Spleen (tissue), 11 donors: ENCODE results near the gene ETS2. TPM values are rescaled to one million over a fixed set of nuclear protein-coding genes. Genes with fewer than 3 reads are reported as not detected.
A peak's percentile ranks its signal among the peaks of the same experiment; 100 is the strongest.

Experiments
- DNase-seq: peaks from one replicate; pipeline ENCODE4 v3.0.0-alpha.2; 2020
- H3K27ac ChIP-seq, 8 donors: fragments of 200-600 bp; sonication (generic) in 7 of 8; 1 replicate in 4 of 8; 2 replicates in 4 of 8; pipeline versions ENCODE4 v1.5.0 to v1.8.0; 2016 to 2021; ENCODE audit warnings: inconsistent platforms in 4 of 8, mild to moderate bottlenecking in 4 of 8, moderate library complexity in 1 of 8
- H3K27me3 ChIP-seq, 7 donors: fragments of 200-600 bp; sonication (generic) in 6 of 7; replicated peaks in 1 of 7; 1 replicate in 4 of 7; 2 replicates in 3 of 7; pipeline versions ENCODE4 v1.5.0 to v1.8.0; 2016 to 2021; ENCODE audit warnings: inconsistent platforms in 3 of 7, mild to moderate bottlenecking in 1 of 7
- H3K36me3 ChIP-seq, 6 donors: fragments of 200-600 bp; sonication (generic) in 5 of 6; 1 replicate in 4 of 6; 2 replicates in 2 of 6; pipeline versions ENCODE4 v1.5.0 to v1.8.0; 2016 to 2021; ENCODE audit warnings: inconsistent platforms in 2 of 6
- H3K4me1 ChIP-seq, 6 donors: fragments of 200-600 bp; sonication (generic) in 5 of 6; 1 replicate in 3 of 6; 2 replicates in 3 of 6; pipeline versions ENCODE4 v1.5.0 to v1.8.0; 2016 to 2021; ENCODE audit warnings: inconsistent platforms in 3 of 6
- H3K4me3 ChIP-seq, 8 donors: fragments of 200-600 bp; sonication (generic) in 7 of 8; 1 replicate in 4 of 8; 2 replicates in 4 of 8; pipeline versions ENCODE4 v1.5.0 to v1.8.0; 2016 to 2021; ENCODE audit warnings: inconsistent platforms in 4 of 8, mild to moderate bottlenecking in 4 of 8, moderate library complexity in 2 of 8
- H3K9me3 ChIP-seq, 8 donors: fragments of 200-600 bp; sonication (generic) in 7 of 8; 1 replicate in 4 of 8; 2 replicates in 4 of 8; pipeline versions ENCODE4 v1.5.0 to v1.8.0; 2016 to 2021; ENCODE audit warnings: inconsistent platforms in 4 of 8
- CTCF ChIP-seq, 11 experiments: fragments of 200-600 bp in 7 of 11; fragments of 450-650 bp in 4 of 11; sonication (generic) in 4 of 11; IDR thresholded peaks in 8 of 11; conservative IDR thresholded peaks in 3 of 11; 1 replicate in 7 of 11; 2 replicates in 4 of 11; pipeline versions ENCODE4 v1.4.0 to v1.8.0; 2016 to 2021; ENCODE audit warnings: antibody characterized with exemption in 11 of 11, inconsistent platforms in 4 of 11, mild to moderate bottlenecking in 1 of 11
- POLR2A ChIP-seq, 3 donors: fragments of 450-650 bp; IDR thresholded peaks; one replicate each; pipeline ENCODE4 v1.5.1; 2017; ENCODE audit warnings: antibody characterized with exemption in 3 of 3, mild to moderate bottlenecking in 1 of 3
- POLR2AphosphoS5 ChIP-seq, 3 donors: sonication (generic); formaldehyde crosslinking; IDR thresholded peaks; one replicate each; pipeline ENCODE4 v1.5.1; 2017; ENCODE audit warnings: antibody characterized with exemption in 3 of 3
- WGBS, 5 donors: extraction: QIAGEN DNeasy Blood & Tissue Kit in 3 of 5; methylation state at CpG; one replicate each; pipeline versions ENCODE4 v1.1.5 to v1.1.7; 2013 to 2018; 5-methylcytosine and 5-hydroxymethylcytosine counted together
- intact Hi-C: fragments of 100-400 bp; cut with DNase I; formaldehyde crosslinking; loops from one replicate; pipeline ENCODE4 v1.15.0; 2023; ENCODE audit warnings: low total_unique reads
- polyA plus RNA-seq, 3 donors: library from polyadenylated mRNA; stranded (reverse); fragments of 200-250 nt; gene quantifications; one replicate each; pipeline ENCODE4 v1.2.1, GENCODE V29; 2013
- total RNA-seq, 7 donors: library from RNA; depleted of rRNA in 3 of 7; stranded (reverse); fragments of >200 nt in 3 of 7; fragmentation: NEBNext Ultra II Directional in 4 of 7; extraction: Animal tissue kit (Norgen Biotek cat#: 25700) in 4 of 7; gene quantifications; one replicate each; pipeline versions ENCODE4 v1.1.0 to v1.2.1, GENCODE V29; 2016 to 2021
- donor health status: healthy with polysubstance abuse.
- donor health status: DM: no; HTN: no; CAD: no; lungs with moderate emphysema.
- donor health status: DM: no; HTN: no; CAD: no.
- donor health status: Bipolar disorder and iron deficiency.
- donor health status: healthy.
- donor health status: DM: no; HTN: no; CAD: no.
- donor health status: DM: yes; HTN: yes; CAD: no.

The ETS2 gene
- total and polyA plus RNA-seq, 10 donors, result 44.4 to 590 (median 349) TPM

- 88 to 95% (median 90%) methylated on average over 4 of the region's 4 CpGs for WGBS, 5 donors
Observed at GRCh38 chr21:38770660-38771059, 35.1 kb upstream of the ETS2 start.

GRCh38 chr21:38771536-38771935 is 34.2 kb upstream of the ETS2 start:
- TF ChIP-seq POLR2A (IDR thresholded peaks at IDR 0.05), result no peak
- TF ChIP-seq POLR2AphosphoS5 (IDR thresholded peaks at IDR 0.05), result no peak
- no peak for TF ChIP-seq CTCF (IDR thresholded peaks at IDR 0.05 in 8 of 11, conservative IDR thresholded peaks at IDR 0.05 in 3 of 11)
- H3K4me1 ChIP-seq, result peaks cover 4 to 24% (median 18%) of the 10 kb centered on the region in 6 donors
- no peak overlapping the region for H3K4me3 ChIP-seq
- H3K9me3 ChIP-seq, result no peaks in the 10 kb centered on the region
- peaks cover 0 to 37% (median 5%) of the 10 kb centered on the region in 7 donors for H3K27me3 ChIP-seq
- no peaks in the 10 kb centered on the region for H3K36me3 ChIP-seq
- intact Hi-C loops, result no loop called here
- H3K27ac ChIP-seq, result no peak overlapping the region
- no peak for DNase-seq

More at GRCh38 chr21:38770660-38771059, 35.1 kb upstream of the ETS2 start:
- no peak for DNase-seq
- peaks cover 0 to 34% (median 5%) of the 10 kb centered on the region in 7 donors for H3K27me3 ChIP-seq
- H3K4me1 ChIP-seq, result peaks cover 4 to 27% (median 21%) of the 10 kb centered on the region in 6 donors
- no peak for TF ChIP-seq CTCF (IDR thresholded peaks at IDR 0.05 in 8 of 11, conservative IDR thresholded peaks at IDR 0.05 in 3 of 11)
- TF ChIP-seq POLR2A (IDR thresholded peaks at IDR 0.05), result no peak
- TF ChIP-seq POLR2AphosphoS5 (IDR thresholded peaks at IDR 0.05), result no peak
- no peak overlapping the region for H3K4me3 ChIP-seq
- H3K36me3 ChIP-seq, result no peaks in the 10 kb centered on the region
- no peaks in the 10 kb centered on the region for H3K9me3 ChIP-seq
- intact Hi-C loops, result no loop called here
- no peak overlapping the region for H3K27ac ChIP-seq

DNA sequence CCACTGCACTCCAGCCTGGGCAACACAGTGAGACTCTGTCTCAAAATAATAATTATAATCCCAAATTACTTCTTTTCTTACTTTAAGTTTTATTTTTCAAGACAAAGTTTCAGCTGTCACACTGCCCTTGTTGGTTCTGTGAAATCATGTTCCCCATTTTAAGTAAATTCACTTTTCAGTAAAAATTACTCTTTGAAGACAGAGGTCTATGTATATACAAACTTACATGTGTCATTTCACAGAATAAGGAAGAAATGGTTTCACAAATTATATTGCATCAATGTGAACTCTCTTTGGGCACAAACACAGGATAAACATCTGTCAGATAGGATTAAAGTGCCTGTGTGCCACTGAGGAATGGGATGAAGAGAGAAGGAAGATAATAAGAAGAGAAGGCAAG is 33.1 kb upstream of the ETS2 start:
- no peak for DNase-seq

More for the DNA sequence above, 33.1 kb upstream of the ETS2 start:
- Histone ChIP-seq H3K27me3 (peaks cover 0 to 37% (median 5%) of the 10 kb centered on the region in 7 donors), H3K27ac (peak overlapping the region in 1 of 8 donors; percentile 16), H3K4me3 (no peak overlapping the region), H3K4me1 (peaks cover 6 to 24% (median 13%) of the 10 kb centered on the region in 6 donors), H3K36me3 (no peaks in the 10 kb centered on the region), H3K9me3 (no peaks in the 10 kb centered on the region)
- TF ChIP-seq POLR2A (IDR thresholded peaks at IDR 0.05) (no peak), POLR2AphosphoS5 (IDR thresholded peaks at IDR 0.05) (no peak), CTCF (IDR thresholded peaks at IDR 0.05 in 8 of 11, conservative IDR thresholded peaks at IDR 0.05 in 3 of 11) (no peak)
- intact Hi-C loops, result no loop called here
